Naive thymus-derived CD4-positive, alpha-beta T cell (primary cell): Measurements from ENCODE around the gene TM4SF1. TPM values are rescaled to one million over a fixed set of nuclear protein-coding genes. Genes with fewer than 3 reads are reported as not detected.
"Not testable (repeated sequence)": the region's sequence is repeated elsewhere in the genome, so short reads cannot be mapped to it uniquely, and the experiment has no call there.

Experiments
- ATAC-seq: fragments of 150-1000 bp; cut with Tn5 transposase; 2 replicates; pipeline ENCODE4 v1.10.0; 2021; ENCODE audit warnings: mild to moderate bottlenecking, moderate library complexity
- CTCF ChIA-PET: fragments of 350-600 bp; sonication (Branson Sonifier 250); formaldehyde crosslinking; loops from one replicate; lab custom pipeline; 2021; ENCODE audit warnings: antibody characterized with exemption; lab: Charles Lee
- POLR2A ChIA-PET: fragments of 350-600 bp; sonication (Branson Sonifier 250); formaldehyde crosslinking; loops from one replicate; lab custom pipeline; 2021; ENCODE audit warnings: antibody characterized with exemption, inconsistent platforms; lab: Charles Lee
- DNase-seq, 9 donors: peaks; one replicate each; pipeline versions ENCODE4 v3.0.0 to v3.0.0-alpha.2; 2020 to 2022; ENCODE audit warnings: mixed read lengths in 1 of 9
- H3K27ac ChIP-seq: one replicate; pipeline ENCODE4 v1.7.0; 2013; ENCODE audit warnings: mild to moderate bottlenecking, low read depth, low read length, moderate library complexity
- H3K27me3 ChIP-seq, 2 donors: one replicate each; pipeline ENCODE4 v1.7.0; 2013; ENCODE audit warnings: low read length in 2 of 2, mild to moderate bottlenecking in 2 of 2, moderate library complexity in 2 of 2; ENCODE audit not compliant: control insufficient read depth in 2 of 2, insufficient read depth in 2 of 2
- H3K36me3 ChIP-seq, 3 experiments: 1 replicate in 2 of 3; 2 replicates in 1 of 3; pipeline ENCODE4 v1.7.0; 2013; ENCODE audit warnings: low read length in 3 of 3, mild to moderate bottlenecking in 3 of 3, moderate library complexity in 1 of 3; ENCODE audit not compliant: insufficient read depth in 3 of 3, control insufficient read depth in 2 of 3
- H3K4me1 ChIP-seq, 2 donors: one replicate each; pipeline ENCODE4 v1.7.0; 2013; ENCODE audit warnings: low read length in 2 of 2, mild to moderate bottlenecking in 2 of 2, moderate library complexity in 1 of 2; ENCODE audit not compliant: control insufficient read depth in 2 of 2, insufficient read depth in 2 of 2
- H3K4me3 ChIP-seq: 2 replicates; pipeline ENCODE4 v1.7.0; 2013; ENCODE audit warnings: mild to moderate bottlenecking, low read length
- H3K9me3 ChIP-seq, 3 experiments: 1 replicate in 2 of 3; 2 replicates in 1 of 3; pipeline ENCODE4 v1.7.0; 2013; ENCODE audit warnings: low read length in 3 of 3; ENCODE audit not compliant: control insufficient read depth in 2 of 3
- H3K27ac Mint-ChIP-seq, 9 donors: one replicate each; pipeline ENCODE4 v1.8.0; 2020 to 2022; ENCODE audit warnings: mixed read lengths in 9 of 9, mild to moderate bottlenecking in 8 of 9, moderate library complexity in 5 of 9, inconsistent platforms in 2 of 9
- H3K27me3 Mint-ChIP-seq, 5 donors: one replicate each; pipeline ENCODE4 v1.8.0; 2021 to 2022; ENCODE audit warnings: mixed read lengths in 5 of 5, mild to moderate bottlenecking in 1 of 5
- H3K36me3 Mint-ChIP-seq, 5 donors: one replicate each; pipeline ENCODE4 v1.8.0; 2020 to 2022; ENCODE audit warnings: mixed read lengths in 5 of 5, mild to moderate bottlenecking in 3 of 5, inconsistent platforms in 1 of 5
- H3K4me1 Mint-ChIP-seq, 7 donors: one replicate each; pipeline ENCODE4 v1.8.0; 2020 to 2022; ENCODE audit warnings: mixed read lengths in 7 of 7, mild to moderate bottlenecking in 3 of 7, inconsistent platforms in 1 of 7
- H3K4me3 Mint-ChIP-seq, 10 donors: one replicate each; pipeline ENCODE4 v1.8.0; 2020 to 2022; ENCODE audit warnings: mild to moderate bottlenecking in 10 of 10, mixed read lengths in 10 of 10, moderate library complexity in 6 of 10, inconsistent platforms in 2 of 10
- H3K9me3 Mint-ChIP-seq, 11 donors: one replicate each; pipeline ENCODE4 v1.8.0; 2020 to 2022; ENCODE audit warnings: mixed read lengths in 11 of 11, mild to moderate bottlenecking in 4 of 11, inconsistent platforms in 1 of 11, moderate library complexity in 1 of 11
- intact Hi-C, 2 donors: fragments of 100-400 bp; cut with micrococcal nuclease; formaldehyde crosslinking; loops; one replicate each; pipeline ENCODE4 v1.15.1; 2023
- polyA plus RNA-seq, 2 donors: library from polyadenylated mRNA; unstranded; fragments of 300-500 nt; fragmentation: Illumina TruSeq; gene quantifications; one replicate each; pipeline ENCODE4 v1.2.3, GENCODE V29; 2021
- total RNA-seq, 6 experiments: library from RNA in 5 of 6; stranded (reverse) in 5 of 6; gene quantifications; 1 replicate in 5 of 6; 2 replicates in 1 of 6; pipeline ENCODE4 v1.2.3 and lab custom pipeline; 2021 to 2026

The TM4SF1 gene
- total and polyA plus RNA-seq, 7 experiments from 2014 or later = not detected

GRCh38 chr3:149337486-149337885 is 40.0 kb downstream of the TM4SF1 start:
- POLR2A ChIA-PET, H3K27ac ChIP-seq, H3K4me3 Mint-ChIP-seq, H3K4me3 ChIP-seq, CTCF ChIA-PET, H3K27me3 ChIP-seq, DNase-seq, intact Hi-C loops, H3K36me3 ChIP-seq, H3K9me3 ChIP-seq, H3K4me1 ChIP-seq, H3K36me3 Mint-ChIP-seq, H3K27ac Mint-ChIP-seq, H3K4me1 Mint-ChIP-seq, ATAC-seq, H3K9me3 Mint-ChIP-seq: not testable (repeated sequence)
- peaks cover 17 to 23% (median 19%) of the 10 kb centered on the region in 5 donors for H3K27me3 Mint-ChIP-seq

- Mint-ChIP-seq H3K4me3 (no peak overlapping the region), H3K27me3 (peaks cover 15 to 24% (median 20%) of the 10 kb centered on the region in 5 donors), H3K4me1 (peaks cover 0 to 3% (median 0%) of the 10 kb centered on the region in 7 donors), H3K9me3 (peaks cover 0 to 3% (median 0%) of the 10 kb centered on the region in 11 donors), H3K27ac (no peak overlapping the region), H3K36me3 (no peaks in the 10 kb centered on the region)
- no peak for DNase-seq
- no peak for ATAC-seq
- intact Hi-C loops = no loop called here
- ChIA-PET CTCF (no interaction called here), POLR2A (no interaction called here)
- H3K27ac ChIP-seq = no peak overlapping the region
- H3K9me3 ChIP-seq = no peaks in the 10 kb centered on the region
- no peaks in the 10 kb centered on the region for H3K4me1 ChIP-seq
- H3K4me3 ChIP-seq = no peak overlapping the region
- no peaks in the 10 kb centered on the region for H3K27me3 ChIP-seq
- no peaks in the 10 kb centered on the region for H3K36me3 ChIP-seq
Observed at GRCh38 chr3:149336925-149337324, 40.5 kb downstream of the TM4SF1 start.

DNA sequence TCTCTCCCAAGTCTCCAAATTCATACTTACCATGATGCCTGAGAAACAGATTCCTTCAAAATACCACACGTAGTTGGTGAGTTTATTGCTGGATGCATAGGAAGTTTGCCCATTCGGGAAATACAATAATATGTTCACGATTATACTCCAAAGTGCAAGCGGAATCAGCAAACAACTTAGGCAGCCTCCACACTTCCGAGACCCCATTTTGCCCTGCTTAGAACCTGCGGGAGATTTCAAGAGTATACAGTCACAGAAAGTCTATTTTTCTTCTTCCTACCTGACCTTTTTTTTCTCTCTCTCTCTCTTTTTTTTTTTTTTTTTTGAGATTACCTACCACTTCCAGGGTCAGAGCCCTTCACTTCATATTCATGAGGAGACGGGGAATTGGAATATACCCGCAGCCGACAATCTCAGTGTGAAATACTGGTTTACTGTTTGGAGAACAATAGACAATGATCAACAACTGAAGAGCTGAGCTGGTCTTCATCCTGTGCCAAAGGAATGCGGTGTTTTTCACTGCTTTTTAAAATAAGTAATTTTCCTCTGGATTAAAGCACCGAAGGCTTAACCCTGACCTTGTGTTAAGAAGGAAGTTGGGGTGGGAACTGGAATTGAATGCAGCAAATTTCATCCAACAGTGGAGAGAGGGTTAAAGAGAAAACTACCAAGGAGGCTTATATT is 44.1 kb downstream of the TM4SF1 start, which contains the start of gene TM4SF18:
TSS of gene TM4SF18 (minus strand) at position 461 of the 684 bp plus-strand sequence. CDS start at position 207, 254 bp downstream.
- ChIA-PET CTCF (no interaction called here), POLR2A (no interaction called here)
- no peak within 1 kb of the TSS for H3K27ac Mint-ChIP-seq
- DNase-seq (no peak), ATAC-seq (no peak)
- intact Hi-C loops = no loop called here
- peaks cover 0 to 17% (median 12%) of the 10 kb centered on the region in 5 donors for H3K27me3 Mint-ChIP-seq
- no peaks in the 10 kb centered on the region for H3K4me1 ChIP-seq
- no peaks in the 10 kb centered on the region for H3K36me3 Mint-ChIP-seq
- H3K27me3 ChIP-seq = no peaks in the 10 kb centered on the region
- no peaks in the 10 kb centered on the region for H3K9me3 ChIP-seq
- no peak within 1 kb of the TSS for H3K4me3 ChIP-seq
- no peaks in the 10 kb centered on the region for H3K36me3 ChIP-seq
- no peaks in the 10 kb centered on the region for H3K4me1 Mint-ChIP-seq
- no peak within 1 kb of the TSS for H3K4me3 Mint-ChIP-seq
- H3K27ac ChIP-seq = no peak within 1 kb of the TSS
- H3K9me3 Mint-ChIP-seq = no peaks in the 10 kb centered on the region

DNA sequence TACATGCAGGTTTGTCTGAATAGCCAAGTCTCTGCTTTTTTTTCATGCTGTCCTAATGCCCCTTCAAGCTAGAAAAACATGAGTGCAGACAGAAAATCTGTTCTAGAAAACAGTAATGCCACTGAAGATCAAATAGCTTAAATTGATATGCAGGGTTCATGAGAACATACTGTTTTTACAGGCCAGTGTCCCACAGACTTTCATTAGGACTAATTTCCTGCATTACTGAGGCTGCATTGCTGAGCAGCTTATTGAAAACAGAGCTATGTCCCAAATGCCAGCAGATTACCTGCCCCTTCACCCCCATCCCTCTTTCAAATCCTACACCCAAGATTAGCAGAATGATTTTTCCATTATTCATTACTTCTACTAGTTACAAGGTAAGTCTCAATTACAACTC is 44.7 kb downstream of the TM4SF1 start:
- Mint-ChIP-seq H3K4me1 (no peaks in the 10 kb centered on the region), H3K27ac (no peak overlapping the region), H3K4me3 (no peak overlapping the region), H3K9me3 (no peaks in the 10 kb centered on the region), H3K27me3 (peaks cover 0 to 19% (median 12%) of the 10 kb centered on the region in 5 donors), H3K36me3 (no peaks in the 10 kb centered on the region)
- CTCF ChIA-PET = no interaction called here
- POLR2A ChIA-PET = no interaction called here
- Histone ChIP-seq H3K27me3 (no peaks in the 10 kb centered on the region), H3K36me3 (no peaks in the 10 kb centered on the region), H3K27ac (no peak overlapping the region), H3K4me3 (no peak overlapping the region), H3K4me1 (no peaks in the 10 kb centered on the region), H3K9me3 (no peaks in the 10 kb centered on the region)
- intact Hi-C loops = no loop called here
- no peak for DNase-seq
- ATAC-seq = no peak

DNA sequence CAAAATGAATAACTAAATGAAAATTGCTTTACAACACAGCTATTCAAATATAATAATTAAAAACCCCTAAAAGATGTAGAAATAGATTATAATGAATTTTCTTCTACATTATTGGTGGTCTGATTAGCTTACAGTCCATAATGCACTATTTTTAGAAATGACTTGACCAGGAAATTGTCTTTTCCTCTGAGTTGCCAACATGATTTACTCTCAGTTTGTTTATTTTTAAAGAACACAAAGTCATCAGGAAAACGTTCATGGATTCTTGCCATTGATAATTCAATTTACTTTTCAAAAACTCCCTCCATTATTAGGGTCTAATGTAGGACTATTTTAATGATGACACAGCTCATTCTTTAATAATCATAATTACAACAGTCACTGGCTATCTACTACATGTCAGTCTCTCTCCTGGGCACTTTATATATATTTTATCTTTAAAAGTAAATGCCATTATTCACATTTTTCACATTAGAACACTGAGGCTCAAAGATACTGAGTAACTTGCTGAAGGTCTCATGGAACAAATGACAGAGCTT is 45.2 kb downstream of the TM4SF1 start:
- no peak overlapping the region for H3K27ac Mint-ChIP-seq
- H3K27me3 Mint-ChIP-seq = peaks cover 0 to 24% (median 14%) of the 10 kb centered on the region in 5 donors
- H3K4me1 ChIP-seq = no peaks in the 10 kb centered on the region
- CTCF ChIA-PET = no interaction called here
- intact Hi-C loops = no loop called here
- ATAC-seq (no peak), DNase-seq (no peak)
- no peak overlapping the region for H3K4me3 ChIP-seq
- no peaks in the 10 kb centered on the region for H3K9me3 ChIP-seq
- no peaks in the 10 kb centered on the region for H3K27me3 ChIP-seq
- no peak overlapping the region for H3K27ac ChIP-seq
- H3K4me1 Mint-ChIP-seq = no peaks in the 10 kb centered on the region
- no peaks in the 10 kb centered on the region for H3K9me3 Mint-ChIP-seq
- no peak overlapping the region for H3K4me3 Mint-ChIP-seq
- H3K36me3 ChIP-seq = no peaks in the 10 kb centered on the region
- no peaks in the 10 kb centered on the region for H3K36me3 Mint-ChIP-seq
- POLR2A ChIA-PET = no interaction called here

DNA sequence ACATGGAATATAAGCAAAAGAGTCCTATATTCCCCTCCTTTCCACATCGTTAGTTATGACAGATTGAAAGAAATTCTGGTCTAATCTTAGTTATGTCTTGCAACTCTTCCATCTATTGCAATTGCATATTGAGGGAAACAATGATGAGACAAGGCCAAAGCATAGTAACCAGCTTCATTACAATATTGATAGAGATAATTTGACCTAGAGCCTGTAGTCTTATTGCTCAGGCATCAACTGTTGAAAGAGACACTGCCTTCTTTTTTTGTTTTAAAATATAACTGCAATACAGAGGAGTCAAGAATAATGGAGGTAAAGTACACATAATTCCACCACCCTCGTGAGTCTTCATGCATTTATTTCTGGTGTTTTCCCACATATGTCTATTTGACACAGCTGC is 46.1 kb downstream of the TM4SF1 start:
- no peak for ATAC-seq
- H3K4me3 ChIP-seq = no peak overlapping the region
- no peaks in the 10 kb centered on the region for H3K4me1 Mint-ChIP-seq
- no peak overlapping the region for H3K4me3 Mint-ChIP-seq
- no peaks in the 10 kb centered on the region for H3K36me3 ChIP-seq
- no peak overlapping the region for H3K27ac ChIP-seq
- intact Hi-C loops = no loop called here
- H3K27me3 Mint-ChIP-seq = peaks cover 0 to 26% (median 20%) of the 10 kb centered on the region in 5 donors
- POLR2A ChIA-PET = no interaction called here
- H3K4me1 ChIP-seq = no peaks in the 10 kb centered on the region
- no peaks in the 10 kb centered on the region for H3K9me3 ChIP-seq
- no peaks in the 10 kb centered on the region for H3K36me3 Mint-ChIP-seq
- no peaks in the 10 kb centered on the region for H3K9me3 Mint-ChIP-seq
- no peaks in the 10 kb centered on the region for H3K27me3 ChIP-seq
- DNase-seq = no peak
- no peak overlapping the region for H3K27ac Mint-ChIP-seq
- CTCF ChIA-PET = no interaction called here
